HUES6 (cell line): ENCODE results near the gene ILF3.
"Not testable (repeated sequence)": the region's sequence is repeated elsewhere in the genome, so short reads cannot be mapped to it uniquely, and the experiment has no call there.

Experiments used
- H3K27ac ChIP-seq: 2 replicates; pipeline ENCODE4 v1.7.0; 2013; ENCODE audit warnings: low read depth, mild to moderate bottlenecking, low read length, inconsistent platforms
- H3K27me3 ChIP-seq: 2 replicates; pipeline ENCODE4 v1.6.1; 2013; ENCODE audit warnings: low read length; ENCODE audit not compliant: control insufficient read depth, insufficient read depth
- H3K36me3 ChIP-seq: 2 replicates; pipeline ENCODE4 v1.6.1; 2013; ENCODE audit warnings: low read length; ENCODE audit not compliant: control insufficient read depth, insufficient read depth
- H3K4me1 ChIP-seq: 2 replicates; pipeline ENCODE4 v1.6.1; 2013; ENCODE audit warnings: low read length; ENCODE audit not compliant: control insufficient read depth, insufficient read depth
- H3K4me3 ChIP-seq: 2 replicates; pipeline ENCODE4 v1.5.1; 2013; ENCODE audit warnings: low read depth, low read length
- H3K9ac ChIP-seq: one replicate; pipeline ENCODE4 v1.6.1; 2013; ENCODE audit warnings: mild to moderate bottlenecking, low read length
- H3K9me3 ChIP-seq: 2 replicates; pipeline ENCODE4 v1.6.1; 2013; ENCODE audit warnings: low read depth, low read length; ENCODE audit not compliant: control insufficient read depth, insufficient read depth

The ILF3 gene

GRCh38 chr19:10661946-10662345 is 7.8 kb downstream of the ILF3 start:
- H3K27ac ChIP-seq = no peak overlapping the region

GRCh38 chr19:10662384-10663251 is 8.5 kb downstream of the ILF3 start:
- Histone ChIP-seq H3K36me3 (peaks cover 61% of the 10 kb centered on the region), H3K4me1 (peaks cover 13% of the 10 kb centered on the region; the same call in 1 of the 2 replicates), H3K4me3 (no peak overlapping the region), H3K9me3 (no peaks in the 10 kb centered on the region), H3K27ac (no peak overlapping the region), H3K27me3 (no peaks in the 10 kb centered on the region), H3K9ac (no peak overlapping the region)

More at GRCh38 chr19:10661946-10662345, 7.8 kb downstream of the ILF3 start:
- Histone ChIP-seq H3K9ac (no peak overlapping the region), H3K9me3 (no peaks in the 10 kb centered on the region), H3K36me3 (peaks cover 61% of the 10 kb centered on the region), H3K4me3 (no peak overlapping the region), H3K4me1 (peaks cover 16% of the 10 kb centered on the region), H3K27me3 (no peaks in the 10 kb centered on the region)

GRCh38 chr19:10663252-10663563 is 9.1 kb downstream of the ILF3 start:
- not testable (repeated sequence) for H3K4me3 ChIP-seq, H3K9me3 ChIP-seq, H3K9ac ChIP-seq, H3K27me3 ChIP-seq, H3K27ac ChIP-seq
- peaks cover 13% of the 10 kb centered on the region; the same call in 1 of the 2 replicates for H3K4me1 ChIP-seq
- peaks cover 63% of the 10 kb centered on the region for H3K36me3 ChIP-seq

- H3K9ac ChIP-seq = no peak overlapping the region
- no peaks in the 10 kb centered on the region for H3K9me3 ChIP-seq
- no peaks in the 10 kb centered on the region for H3K27me3 ChIP-seq
- 0 out of 2 replicates have a peak, but pooled peaks cover 2% of the 10 kb centered on the region for H3K4me1 ChIP-seq
- H3K27ac ChIP-seq = no peak overlapping the region
- peaks cover 70% of the 10 kb centered on the region for H3K36me3 ChIP-seq
- H3K4me3 ChIP-seq = no peak overlapping the region
Measured at GRCh38 chr19:10667867-10668266, 13.7 kb downstream of the ILF3 start.

- H3K9me3 ChIP-seq = no peaks in the 10 kb centered on the region
- no peak overlapping the region for H3K9ac ChIP-seq
- H3K36me3 ChIP-seq = peaks cover 79% of the 10 kb centered on the region
- H3K27ac ChIP-seq = no peak overlapping the region
- H3K4me3 ChIP-seq = no peak overlapping the region
- no peaks in the 10 kb centered on the region for H3K27me3 ChIP-seq
- no peaks in the 10 kb centered on the region for H3K4me1 ChIP-seq
Measured at GRCh38 chr19:10669246-10669645, 15.1 kb downstream of the ILF3 start.

- Histone ChIP-seq H3K36me3 (peaks cover 88% of the 10 kb centered on the region), H3K4me3 (no peak overlapping the region), H3K9me3 (no peaks in the 10 kb centered on the region), H3K27ac (no peak overlapping the region), H3K9ac (no peak overlapping the region), H3K4me1 (no peaks in the 10 kb centered on the region), H3K27me3 (no peaks in the 10 kb centered on the region)
Measured at GRCh38 chr19:10670182-10670581, 16.0 kb downstream of the ILF3 start.

- Histone ChIP-seq H3K27me3 (no peaks in the 10 kb centered on the region), H3K9ac (no peak overlapping the region), H3K4me1 (no peaks in the 10 kb centered on the region), H3K9me3 (no peaks in the 10 kb centered on the region), H3K36me3 (peaks cover 96% of the 10 kb centered on the region), H3K4me3 (no peak overlapping the region), H3K27ac (no peak overlapping the region)
Measured at GRCh38 chr19:10670876-10671804, 17.0 kb downstream of the ILF3 start.

- not testable (repeated sequence) for H3K27me3 ChIP-seq, H3K4me3 ChIP-seq, H3K9ac ChIP-seq, H3K27ac ChIP-seq, H3K9me3 ChIP-seq, H3K4me1 ChIP-seq
- H3K36me3 ChIP-seq = peaks cover 92% of the 10 kb centered on the region
Measured at GRCh38 chr19:10671922-10672321, 17.8 kb downstream of the ILF3 start.

- H3K27ac ChIP-seq, H3K9me3 ChIP-seq, H3K9ac ChIP-seq, H3K4me1 ChIP-seq, H3K27me3 ChIP-seq, H3K4me3 ChIP-seq: not testable (repeated sequence)
- peaks cover 95% of the 10 kb centered on the region for H3K36me3 ChIP-seq
Measured at GRCh38 chr19:10675214-10675613, 21.1 kb downstream of the ILF3 start.

- H3K9me3 ChIP-seq = no peaks in the 10 kb centered on the region
- no peaks in the 10 kb centered on the region for H3K27me3 ChIP-seq
- H3K9ac ChIP-seq = no peak overlapping the region
- H3K36me3 ChIP-seq = peaks cover 96% of the 10 kb centered on the region
- no peaks in the 10 kb centered on the region for H3K4me1 ChIP-seq
- no peak overlapping the region for H3K4me3 ChIP-seq
- H3K27ac ChIP-seq = no peak overlapping the region
Measured at GRCh38 chr19:10677751-10678150, 23.6 kb downstream of the ILF3 start.

- no peaks in the 10 kb centered on the region for H3K9me3 ChIP-seq
- no peak overlapping the region for H3K27ac ChIP-seq
- H3K9ac ChIP-seq = no peak overlapping the region
- H3K4me3 ChIP-seq = no peak overlapping the region
- no peaks in the 10 kb centered on the region for H3K4me1 ChIP-seq
- H3K27me3 ChIP-seq = no peaks in the 10 kb centered on the region
- peaks cover 96% of the 10 kb centered on the region for H3K36me3 ChIP-seq
Measured at GRCh38 chr19:10678813-10679212, 24.7 kb downstream of the ILF3 start.
